HepG2 (cell line): ENCODE data around the gene SMYD2. TPM values are rescaled to one million over a fixed set of nuclear protein-coding genes. Genes with fewer than 3 reads are reported as not detected.
A peak's percentile ranks its signal among the peaks of the same experiment; 100 is the strongest.

Source experiments
- ARID5B ChIP-seq: IDR thresholded peaks from 2 replicates; pipeline ENCODE4 v1.4.0; 2020; ENCODE audit warnings: mild to moderate bottlenecking, missing genetic modification reagents
- CBX1 ChIP-seq: IDR thresholded peaks from one replicate; pipeline ENCODE4 v1.6.1; 2016; ENCODE audit warnings: antibody characterized with exemption, low read depth
- DNMT1 ChIP-seq: sonication (generic); formaldehyde crosslinking; IDR thresholded peaks from 2 replicates; pipeline ENCODE4 v1.5.1; 2020; ENCODE audit warnings: mild to moderate bottlenecking, missing genetic modification reagents
- FIP1L1 ChIP-seq: fragments of 200-400 bp; formaldehyde crosslinking; IDR thresholded peaks from 2 replicates; pipeline ENCODE4 v1.6.1; 2018; ENCODE audit warnings: low read depth, mild to moderate bottlenecking, low read length, moderate library complexity, borderline replicate concordance; ENCODE audit not compliant: insufficient read depth
- HDAC1 ChIP-seq: sonication (generic); formaldehyde crosslinking; IDR thresholded peaks from 2 replicates; pipeline ENCODE4 v1.5.1; 2020; ENCODE audit warnings: mild to moderate bottlenecking, missing genetic modification reagents
- HES4 ChIP-seq: sonication (generic); formaldehyde crosslinking; IDR thresholded peaks from 2 replicates; pipeline ENCODE4 v1.9.0; 2021; ENCODE audit warnings: mild to moderate bottlenecking, missing genetic modification reagents, borderline replicate concordance
- KIAA2018 ChIP-seq: sonication (generic); formaldehyde crosslinking; IDR thresholded peaks from 2 replicates; pipeline ENCODE4 v1.5.0; 2020; ENCODE audit warnings: mild to moderate bottlenecking, missing genetic modification reagents, borderline replicate concordance
- NFYC ChIP-seq: IDR thresholded peaks from 2 replicates; pipeline ENCODE4 v1.6.1; 2016; ENCODE audit warnings: missing genetic modification reagents, missing compliant biosample characterization
- PATZ1 ChIP-seq: sonication (generic); formaldehyde crosslinking; IDR thresholded peaks from 2 replicates; pipeline ENCODE4 v1.4.0; 2020; ENCODE audit warnings: missing genetic modification reagents
- SAP130 ChIP-seq: IDR thresholded peaks from 2 replicates; pipeline ENCODE4 v1.6.1; 2016; ENCODE audit warnings: low read depth
- TAF1 ChIP-seq: sonication (generic); formaldehyde crosslinking; IDR thresholded peaks from 2 replicates; pipeline ENCODE4 v1.4.0; 2020; ENCODE audit warnings: missing genetic modification reagents
- TOPORS ChIP-seq: sonication (generic); formaldehyde crosslinking; IDR thresholded peaks from 2 replicates; pipeline ENCODE4 v1.8.0; 2023; ENCODE audit warnings: mild to moderate bottlenecking, missing genetic modification reagents
- ZNF441 ChIP-seq: sonication (generic); formaldehyde crosslinking; IDR thresholded peaks from 2 replicates; pipeline ENCODE4 v1.7.0; 2021; ENCODE audit warnings: missing genetic modification reagents, borderline replicate concordance
- ZNF446 ChIP-seq: sonication (generic); formaldehyde crosslinking; IDR thresholded peaks from 2 replicates; pipeline ENCODE4 v1.5.0; 2020; ENCODE audit warnings: mild to moderate bottlenecking, missing genetic modification reagents
- ZNF577 ChIP-seq: sonication (generic); formaldehyde crosslinking; IDR thresholded peaks from 2 replicates; pipeline ENCODE4 v1.4.0; 2020; ENCODE audit warnings: mild to moderate bottlenecking, low read depth, missing genetic modification reagents, borderline replicate concordance
- ZSCAN12 ChIP-seq: sonication (generic); formaldehyde crosslinking; IDR thresholded peaks from 2 replicates; pipeline ENCODE4 v1.9.0; 2021; ENCODE audit warnings: mild to moderate bottlenecking, missing genetic modification reagents
- polyA plus RNA-seq, 8 experiments: library from polyadenylated mRNA; depleted of rRNA in 3 of 8; stranded (reverse) in 7 of 8; unstranded in 1 of 8; fragments of >200 nt; fragmentation: Illumina TruSeq in 4 of 8; extraction: Trizol in 4 of 8; gene quantifications; 2 replicates each; pipeline versions ENCODE4 v1.2.1 to v1.2.3, GENCODE V29; 2011 to 2016; ENCODE audit warnings: low read depth in 4 of 8, missing spikeins in 1 of 8, mixed read lengths in 1 of 8; ENCODE audit not compliant: insufficient read depth in 1 of 8
- total RNA-seq, 5 experiments: library from RNA; depleted of rRNA; stranded (reverse); fragments of >200 nt; fragmentation: Illumina TruSeq; extraction: Trizol; gene quantifications; 2 replicates each; pipeline ENCODE4 v1.2.3, GENCODE V29; 2016; ENCODE audit warnings: low read depth in 1 of 5

The SMYD2 gene
- total and polyA plus RNA-seq, 2 of the 13 experiments (the other 11 are each of a cell fraction or from before 2014, with no cell fraction given): 72.7 to 139 TPM

GRCh38 chr1:214280386-214281020 is 456 bp upstream of the SMYD2 start (continued):
- TF ChIP-seq ZNF577 (CRISPR knock-in tag) (no peak), HDAC1 (CRISPR knock-in tag) (peak; percentile 65), ZSCAN12 (CRISPR knock-in tag) (no peak; the same call in 1 of the 2 replicates), PATZ1 (CRISPR knock-in tag) (peak; percentile 63), DNMT1 (CRISPR knock-in tag) (no peak), HES4 (no peak), FIP1L1 (no peak), SAP130 (CRISPR knock-in tag) (peak; percentile 41; the same call in 1 of the 2 replicates), CBX1 (no peak), TOPORS (CRISPR knock-in tag) (0 out of 2 replicates have a peak, but pooled peaks have one; percentile 5), ZNF446 (CRISPR knock-in tag) (no peak), ZNF441 (CRISPR knock-in tag) (no peak), KIAA2018 (no peak), NFYC (CRISPR knock-in tag) (no peak), ARID5B (CRISPR knock-in tag) (no peak; the same call in 1 of the 2 replicates), TAF1 (peak; percentile 85)
